GM19023 (cell line): ENCODE data around the gene PNMA5.
A peak's percentile ranks its signal among the peaks of the same experiment; 100 is the strongest.

ENCODE experiments used
- ATAC-seq: cut with Tn5 transposase; IDR thresholded peaks from one replicate; pipeline ENCODE4 v1.9.1; 2021; ENCODE audit warnings: mild to moderate bottlenecking, moderate library complexity; ENCODE audit not compliant: unreplicated experiment

The PNMA5 gene

GRCh38 chrX:152959626-152960025 lies 34.3 kb downstream of the PNMA5 start:
- no peak for ATAC-seq

GRCh38 chrX:152958524-152959465 lies 35.1 kb downstream of the PNMA5 start:
- ATAC-seq, result peak; percentile 86

GRCh38 chrX:152958047-152958446 lies 35.9 kb downstream of the PNMA5 start:
- no peak for ATAC-seq

- ATAC-seq, result no peak
Observed at GRCh38 chrX:152950786-152951185, 43.1 kb downstream of the PNMA5 start.

GRCh38 chrX:152949114-152949513 lies 44.8 kb downstream of the PNMA5 start:
- no peak for ATAC-seq

- no peak for ATAC-seq
Observed at GRCh38 chrX:152946681-152947080, 47.2 kb downstream of the PNMA5 start.

- ATAC-seq, result no peak
Observed at GRCh38 chrX:152945021-152945979, 48.6 kb downstream of the PNMA5 start.

GRCh38 chrX:152943826-152944225 lies 50.1 kb downstream of the PNMA5 start:
- ATAC-seq, result no peak

GRCh38 chrX:152942077-152942442 lies 51.9 kb downstream of the PNMA5 start:
- no peak for ATAC-seq

GRCh38 chrX:152941328-152942076 lies 52.4 kb downstream of the PNMA5 start:
- peak; percentile 82 for ATAC-seq
